ENCODE results near the gene RAB23.

DNA sequence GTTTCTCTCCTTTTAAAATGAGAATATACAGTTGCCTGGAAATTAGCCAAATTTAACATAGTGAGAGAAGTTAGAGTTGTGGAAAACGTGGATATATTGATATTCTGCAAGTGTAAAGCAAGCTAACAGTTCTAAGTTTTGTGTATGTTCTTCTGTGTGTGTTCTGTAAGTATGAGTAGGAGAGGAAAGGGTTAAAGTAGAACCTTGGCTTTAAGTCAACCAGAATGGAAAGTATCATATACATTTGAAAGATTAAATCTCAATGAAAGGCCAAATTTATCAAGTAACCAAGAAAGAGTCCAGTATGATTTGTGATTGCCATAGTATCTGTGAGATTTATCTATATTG lies 80.0 kb downstream of the RAB23 start:
- TF ChIP-seq, protein P1, sequence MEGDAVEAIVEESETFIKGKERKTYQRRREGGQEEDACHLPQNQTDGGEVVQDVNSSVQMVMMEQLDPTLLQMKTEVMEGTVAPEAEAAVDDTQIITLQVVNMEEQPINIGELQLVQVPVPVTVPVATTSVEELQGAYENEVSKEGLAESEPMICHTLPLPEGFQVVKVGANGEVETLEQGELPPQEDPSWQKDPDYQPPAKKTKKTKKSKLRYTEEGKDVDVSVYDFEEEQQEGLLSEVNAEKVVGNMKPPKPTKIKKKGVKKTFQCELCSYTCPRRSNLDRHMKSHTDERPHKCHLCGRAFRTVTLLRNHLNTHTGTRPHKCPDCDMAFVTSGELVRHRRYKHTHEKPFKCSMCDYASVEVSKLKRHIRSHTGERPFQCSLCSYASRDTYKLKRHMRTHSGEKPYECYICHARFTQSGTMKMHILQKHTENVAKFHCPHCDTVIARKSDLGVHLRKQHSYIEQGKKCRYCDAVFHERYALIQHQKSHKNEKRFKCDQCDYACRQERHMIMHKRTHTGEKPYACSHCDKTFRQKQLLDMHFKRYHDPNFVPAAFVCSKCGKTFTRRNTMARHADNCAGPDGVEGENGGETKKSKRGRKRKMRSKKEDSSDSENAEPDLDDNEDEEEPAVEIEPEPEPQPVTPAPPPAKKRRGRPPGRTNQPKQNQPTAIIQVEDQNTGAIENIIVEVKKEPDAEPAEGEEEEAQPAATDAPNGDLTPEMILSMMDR (IDR thresholded peaks at IDR 0.05) = no peak
- no peak for TF ChIP-seq POLR2A (IDR thresholded peaks at IDR 0.05)
